ENCODE data around the gene ARHGAP26. TPM values are rescaled to one million over a fixed set of nuclear protein-coding genes. Genes with fewer than 3 reads are reported as not detected.

ARHGAP26 gene
- total RNA-seq, 1 experiment from 2014 or later, result 65.5 TPM

- H3K27ac ChIP-seq (ENCODE audit: low read length), result no peak overlapping the region
- H3K4me3 ChIP-seq (ENCODE audit: low read depth in 2 of 2, low read length in 2 of 2), result no peak overlapping the region
- CTCF ChIA-PET, result no interaction called here
- no peaks in the 10 kb centered on the region for H3K27me3 ChIP-seq (ENCODE audit: control insufficient read depth, insufficient read depth, low read length)
- no TSS peak for BruUV-seq (replicated peaks)
- POLR2A ChIA-PET, result no interaction called here
- no peaks in the 10 kb centered on the region for H3K9me3 ChIP-seq (ENCODE audit: control insufficient read depth, insufficient read depth, low read depth, low read length)
- no peaks in the 10 kb centered on the region for H3K36me3 ChIP-seq (ENCODE audit: control insufficient read depth, insufficient read depth, low read length)
- in situ Hi-C loops (cut with HindIII; ENCODE audit: low pct_unique_long_range_greater_than_20kb, low sequenced_read_pairs) (no loop called here), intact Hi-C loops (cut with micrococcal nuclease; ENCODE audit: unreplicated experiment) (no loop called here)
- no peak for TF ChIP-seq REST (IDR thresholded peaks at IDR 0.05; ENCODE audit: insufficient read depth in 1 of 2, low read depth in 2 of 2, low read length in 1 of 2)
- TF ChIP-seq POLR2AphosphoS5 (IDR thresholded peaks at IDR 0.05; ENCODE audit: low read depth, low read length), result no peak
- no peak for TF ChIP-seq SIN3A (IDR thresholded peaks at IDR 0.05; ENCODE audit: borderline replicate concordance, insufficient read depth, low read depth, low read length)
- no peak for TF ChIP-seq CTCF (IDR thresholded peaks at IDR 0.05)
- no peak for TF ChIP-seq TCF7L2 (IDR thresholded peaks at IDR 0.05; ENCODE audit: low read depth, low read length)
- ATAC-seq, result no peak
- H3K4me1 ChIP-seq (ENCODE audit: control insufficient read depth, insufficient read depth, low read length), result no peaks in the 10 kb centered on the region
- no peak for DNase-seq (ENCODE audit: low read depth, low spot score)
Measured at GRCh38 chr5:143142596-143143435, 372.6 kb downstream of the ARHGAP26 start.

- in situ Hi-C loops (cut with HindIII; ENCODE audit: low pct_unique_long_range_greater_than_20kb, low sequenced_read_pairs) (no loop called here), intact Hi-C loops (cut with micrococcal nuclease; ENCODE audit: unreplicated experiment) (no loop called here)
- ChIA-PET CTCF (no interaction called here), POLR2A (no interaction called here)
- no TSS peak for BruUV-seq (replicated peaks)
- no peaks in the 10 kb centered on the region for H3K9me3 ChIP-seq (ENCODE audit: control insufficient read depth, insufficient read depth, low read depth, low read length)
- DNase-seq (ENCODE audit: low read depth, low spot score) (no peak), ATAC-seq (no peak)
- TF ChIP-seq SIN3A (IDR thresholded peaks at IDR 0.05; ENCODE audit: borderline replicate concordance, insufficient read depth, low read depth, low read length), result no peak
- no peak for TF ChIP-seq POLR2AphosphoS5 (IDR thresholded peaks at IDR 0.05; ENCODE audit: low read depth, low read length)
- no peak for TF ChIP-seq CTCF (IDR thresholded peaks at IDR 0.05)
- no peak for TF ChIP-seq TCF7L2 (IDR thresholded peaks at IDR 0.05; ENCODE audit: low read depth, low read length)
- no peak for TF ChIP-seq REST (IDR thresholded peaks at IDR 0.05; ENCODE audit: insufficient read depth in 1 of 2, low read depth in 2 of 2, low read length in 1 of 2)
- H3K4me3 ChIP-seq (ENCODE audit: low read depth in 2 of 2, low read length in 2 of 2), result no peak overlapping the region
- no peak overlapping the region for H3K27ac ChIP-seq (ENCODE audit: low read length)
- no peaks in the 10 kb centered on the region for H3K36me3 ChIP-seq (ENCODE audit: control insufficient read depth, insufficient read depth, low read length)
- H3K4me1 ChIP-seq (ENCODE audit: control insufficient read depth, insufficient read depth, low read length), result no peaks in the 10 kb centered on the region
- no peaks in the 10 kb centered on the region for H3K27me3 ChIP-seq (ENCODE audit: control insufficient read depth, insufficient read depth, low read length)
Measured at GRCh38 chr5:143143973-143144372, 373.8 kb downstream of the ARHGAP26 start.
